ENCODE results near the gene SMARCD1. TPM values are rescaled to one million over a fixed set of nuclear protein-coding genes. Genes with fewer than 3 reads are reported as not detected.

SMARCD1 gene
- total RNA-seq, 1 experiment from 2014 or later = 84.9 TPM

DNA sequence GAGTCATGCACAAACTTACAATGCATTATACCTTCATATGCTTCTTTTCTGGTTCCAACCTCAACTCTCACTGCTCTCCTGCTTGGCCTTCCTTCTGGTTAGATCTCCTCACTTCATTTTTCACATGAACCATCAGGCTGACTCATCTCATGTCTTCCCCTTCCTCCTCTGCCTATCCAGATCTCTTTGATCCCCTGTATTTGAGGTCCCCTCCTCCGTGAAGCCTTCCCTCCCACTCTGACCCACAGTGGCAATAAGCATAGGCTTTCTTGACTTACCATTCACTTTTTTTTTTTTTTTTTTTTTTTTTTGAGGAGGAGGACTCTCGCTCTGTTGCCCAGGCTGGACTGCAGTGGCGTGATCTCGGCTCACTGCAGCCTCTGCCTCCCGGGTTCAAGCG, 42.4 kb upstream of the SMARCD1 start:
- no peak overlapping the region for H3K4me3 ChIP-seq (ENCODE audit: low read depth in 2 of 2, low read length in 2 of 2)
- no peaks in the 10 kb centered on the region for H3K27me3 ChIP-seq (ENCODE audit: control insufficient read depth, insufficient read depth, low read length)
- no peak for ATAC-seq
- DNase-seq (ENCODE audit: low read depth, low spot score) = no peak
- no peak for TF ChIP-seq TCF7L2 (IDR thresholded peaks at IDR 0.05; ENCODE audit: low read depth, low read length)
- TF ChIP-seq, protein P1, sequence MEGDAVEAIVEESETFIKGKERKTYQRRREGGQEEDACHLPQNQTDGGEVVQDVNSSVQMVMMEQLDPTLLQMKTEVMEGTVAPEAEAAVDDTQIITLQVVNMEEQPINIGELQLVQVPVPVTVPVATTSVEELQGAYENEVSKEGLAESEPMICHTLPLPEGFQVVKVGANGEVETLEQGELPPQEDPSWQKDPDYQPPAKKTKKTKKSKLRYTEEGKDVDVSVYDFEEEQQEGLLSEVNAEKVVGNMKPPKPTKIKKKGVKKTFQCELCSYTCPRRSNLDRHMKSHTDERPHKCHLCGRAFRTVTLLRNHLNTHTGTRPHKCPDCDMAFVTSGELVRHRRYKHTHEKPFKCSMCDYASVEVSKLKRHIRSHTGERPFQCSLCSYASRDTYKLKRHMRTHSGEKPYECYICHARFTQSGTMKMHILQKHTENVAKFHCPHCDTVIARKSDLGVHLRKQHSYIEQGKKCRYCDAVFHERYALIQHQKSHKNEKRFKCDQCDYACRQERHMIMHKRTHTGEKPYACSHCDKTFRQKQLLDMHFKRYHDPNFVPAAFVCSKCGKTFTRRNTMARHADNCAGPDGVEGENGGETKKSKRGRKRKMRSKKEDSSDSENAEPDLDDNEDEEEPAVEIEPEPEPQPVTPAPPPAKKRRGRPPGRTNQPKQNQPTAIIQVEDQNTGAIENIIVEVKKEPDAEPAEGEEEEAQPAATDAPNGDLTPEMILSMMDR (IDR thresholded peaks at IDR 0.05) = no peak
- no peak for TF ChIP-seq POLR2AphosphoS5 (IDR thresholded peaks at IDR 0.05; ENCODE audit: low read depth, low read length)
- TF ChIP-seq, protein P2, sequence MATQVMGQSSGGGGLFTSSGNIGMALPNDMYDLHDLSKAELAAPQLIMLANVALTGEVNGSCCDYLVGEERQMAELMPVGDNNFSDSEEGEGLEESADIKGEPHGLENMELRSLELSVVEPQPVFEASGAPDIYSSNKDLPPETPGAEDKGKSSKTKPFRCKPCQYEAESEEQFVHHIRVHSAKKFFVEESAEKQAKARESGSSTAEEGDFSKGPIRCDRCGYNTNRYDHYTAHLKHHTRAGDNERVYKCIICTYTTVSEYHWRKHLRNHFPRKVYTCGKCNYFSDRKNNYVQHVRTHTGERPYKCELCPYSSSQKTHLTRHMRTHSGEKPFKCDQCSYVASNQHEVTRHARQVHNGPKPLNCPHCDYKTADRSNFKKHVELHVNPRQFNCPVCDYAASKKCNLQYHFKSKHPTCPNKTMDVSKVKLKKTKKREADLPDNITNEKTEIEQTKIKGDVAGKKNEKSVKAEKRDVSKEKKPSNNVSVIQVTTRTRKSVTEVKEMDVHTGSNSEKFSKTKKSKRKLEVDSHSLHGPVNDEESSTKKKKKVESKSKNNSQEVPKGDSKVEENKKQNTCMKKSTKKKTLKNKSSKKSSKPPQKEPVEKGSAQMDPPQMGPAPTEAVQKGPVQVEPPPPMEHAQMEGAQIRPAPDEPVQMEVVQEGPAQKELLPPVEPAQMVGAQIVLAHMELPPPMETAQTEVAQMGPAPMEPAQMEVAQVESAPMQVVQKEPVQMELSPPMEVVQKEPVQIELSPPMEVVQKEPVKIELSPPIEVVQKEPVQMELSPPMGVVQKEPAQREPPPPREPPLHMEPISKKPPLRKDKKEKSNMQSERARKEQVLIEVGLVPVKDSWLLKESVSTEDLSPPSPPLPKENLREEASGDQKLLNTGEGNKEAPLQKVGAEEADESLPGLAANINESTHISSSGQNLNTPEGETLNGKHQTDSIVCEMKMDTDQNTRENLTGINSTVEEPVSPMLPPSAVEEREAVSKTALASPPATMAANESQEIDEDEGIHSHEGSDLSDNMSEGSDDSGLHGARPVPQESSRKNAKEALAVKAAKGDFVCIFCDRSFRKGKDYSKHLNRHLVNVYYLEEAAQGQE (IDR thresholded peaks at IDR 0.05; ENCODE audit: insufficient read depth in 1 of 2, low read depth in 2 of 2, low read length in 1 of 2) = no peak
- TF ChIP-seq SIN3A (IDR thresholded peaks at IDR 0.05; ENCODE audit: borderline replicate concordance, insufficient read depth, low read depth, low read length) = no peak
- ChIA-PET POLR2A (no interaction called here), CTCF (interaction anchor here (1.5 kb wide), 1 partner anchor 13 kb away, joined by 5 read pairs; no protein-coding TSS in a partner anchor)
- in situ Hi-C loops (cut with HindIII; ENCODE audit: low pct_unique_long_range_greater_than_20kb, low sequenced_read_pairs) (no loop called here), intact Hi-C loops (cut with micrococcal nuclease; ENCODE audit: unreplicated experiment) (no loop called here)
- no peaks in the 10 kb centered on the region for H3K36me3 ChIP-seq (ENCODE audit: control insufficient read depth, insufficient read depth, low read length)
- H3K4me1 ChIP-seq (ENCODE audit: control insufficient read depth, insufficient read depth, low read length) = no peaks in the 10 kb centered on the region
- no TSS peak for BruUV-seq (replicated peaks)
- no peaks in the 10 kb centered on the region for H3K9me3 ChIP-seq (ENCODE audit: control insufficient read depth, insufficient read depth, low read depth, low read length)
- no peak overlapping the region for H3K27ac ChIP-seq (ENCODE audit: low read length)

DNA sequence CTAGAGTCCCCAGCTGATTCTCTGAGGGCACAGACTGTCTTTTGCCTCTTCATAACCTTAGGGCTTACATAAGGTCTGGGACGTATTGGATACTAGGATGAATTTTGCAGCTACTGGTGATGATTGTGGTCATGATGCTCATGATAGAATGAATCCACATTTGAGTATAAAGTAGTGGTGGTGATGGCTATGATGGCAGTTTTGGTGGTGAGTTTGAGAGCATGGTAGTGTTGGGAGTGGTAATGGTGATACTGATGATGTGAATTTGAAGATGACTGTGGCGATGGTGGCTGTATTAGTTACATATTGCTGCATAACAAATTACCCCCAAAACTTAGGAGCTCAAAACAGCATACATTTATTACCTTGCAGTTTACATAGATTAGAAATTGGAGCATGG, 41.8 kb upstream of the SMARCD1 start:
- H3K27me3 ChIP-seq (ENCODE audit: control insufficient read depth, insufficient read depth, low read length) = no peaks in the 10 kb centered on the region
- ATAC-seq (no peak), DNase-seq (ENCODE audit: low read depth, low spot score) (no peak)
- intact Hi-C loops (cut with micrococcal nuclease; ENCODE audit: unreplicated experiment) (no loop called here), in situ Hi-C loops (cut with HindIII; ENCODE audit: low pct_unique_long_range_greater_than_20kb, low sequenced_read_pairs) (no loop called here)
- CTCF ChIA-PET = interaction anchor here (1.5 kb wide), 1 partner anchor 12 kb away, joined by 5 read pairs; no protein-coding TSS in a partner anchor
- POLR2A ChIA-PET = no interaction called here
- H3K9me3 ChIP-seq (ENCODE audit: control insufficient read depth, insufficient read depth, low read depth, low read length) = no peaks in the 10 kb centered on the region
- no peaks in the 10 kb centered on the region for H3K36me3 ChIP-seq (ENCODE audit: control insufficient read depth, insufficient read depth, low read length)
- TF ChIP-seq TCF7L2 (IDR thresholded peaks at IDR 0.05; ENCODE audit: low read depth, low read length) (no peak), POLR2AphosphoS5 (IDR thresholded peaks at IDR 0.05; ENCODE audit: low read depth, low read length) (no peak), SIN3A (IDR thresholded peaks at IDR 0.05; ENCODE audit: borderline replicate concordance, insufficient read depth, low read depth, low read length) (no peak)
- TF ChIP-seq, protein P2 (IDR thresholded peaks at IDR 0.05; ENCODE audit: insufficient read depth in 1 of 2, low read depth in 2 of 2, low read length in 1 of 2) = no peak
- TF ChIP-seq, protein P1 (IDR thresholded peaks at IDR 0.05) = no peak
- no peak overlapping the region for H3K27ac ChIP-seq (ENCODE audit: low read length)
- H3K4me3 ChIP-seq (ENCODE audit: low read depth in 2 of 2, low read length in 2 of 2) = no peak overlapping the region
- no TSS peak for BruUV-seq (replicated peaks)
- H3K4me1 ChIP-seq (ENCODE audit: control insufficient read depth, insufficient read depth, low read length) = no peaks in the 10 kb centered on the region

Measured in Panc1 (cell line).